ENCODE results near the gene TBPL2.

TBPL2 gene

GRCh38 chr14:55366271-55366670 is 74.1 kb downstream of the TBPL2 start:
- no peak for DNase-seq (ENCODE audit: low read depth in 3 of 3, low spot score in 1 of 3)

Data from stimulated activated CD4-positive, alpha-beta T cell treated with anti-CD3 and anti-CD28 coated beads, TNF-alpha, amount 100 ng/mL, for 1 hour (primary cell).